HG02970 (cell line): ENCODE results near the gene KCNQ5.
"Not testable (repeated sequence)": the region's sequence is repeated elsewhere in the genome, so short reads cannot be mapped to it uniquely, and the experiment has no call there.

Experiments used
- ATAC-seq: cut with Tn5 transposase; IDR thresholded peaks from one replicate; pipeline ENCODE4 v1.9.1; 2021; ENCODE audit warnings: mild to moderate bottlenecking, moderate library complexity, moderate number of reproducible peaks; ENCODE audit not compliant: unreplicated experiment, low FRiP score

KCNQ5 gene

DNA sequence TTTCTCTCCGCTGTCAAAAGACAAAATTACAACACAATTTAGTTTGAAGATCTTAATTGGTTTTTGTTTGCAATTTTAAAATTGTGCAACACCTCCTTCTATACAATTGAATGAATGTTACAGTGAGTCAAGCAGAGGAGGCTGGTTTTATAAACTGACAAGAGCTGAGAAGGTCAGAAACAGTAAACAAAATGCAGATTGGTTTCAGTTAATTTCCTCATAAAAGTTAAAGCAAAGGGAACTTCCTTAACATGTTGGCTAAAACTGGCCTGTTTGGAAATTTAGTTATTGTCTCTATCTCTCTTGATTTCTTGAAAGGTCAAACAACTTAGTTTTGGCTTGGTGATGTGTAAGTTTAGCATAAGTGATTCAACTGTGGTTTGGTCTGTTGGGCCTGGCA lies 581.2 kb downstream of the KCNQ5 start:
- ATAC-seq = no peak

DNA sequence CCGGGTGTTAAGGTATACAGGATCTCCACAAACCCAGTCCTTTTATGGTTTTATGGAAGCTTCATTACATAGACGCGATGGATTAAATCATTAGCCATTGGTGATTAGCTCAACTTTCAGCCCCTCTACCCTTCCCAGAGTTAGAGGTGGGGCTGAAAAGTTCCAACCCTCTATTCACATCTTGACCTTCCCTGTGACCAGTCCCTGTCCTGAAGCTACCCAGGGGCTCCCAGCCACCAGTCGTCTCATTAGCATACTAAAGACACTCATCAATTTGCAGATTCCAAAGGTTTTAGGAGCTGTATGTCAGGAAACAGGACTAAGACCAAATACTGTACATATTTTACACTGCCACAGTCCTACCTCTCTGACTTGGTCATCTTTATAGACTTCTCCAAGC lies 582.4 kb downstream of the KCNQ5 start:
- ATAC-seq = no peak

DNA sequence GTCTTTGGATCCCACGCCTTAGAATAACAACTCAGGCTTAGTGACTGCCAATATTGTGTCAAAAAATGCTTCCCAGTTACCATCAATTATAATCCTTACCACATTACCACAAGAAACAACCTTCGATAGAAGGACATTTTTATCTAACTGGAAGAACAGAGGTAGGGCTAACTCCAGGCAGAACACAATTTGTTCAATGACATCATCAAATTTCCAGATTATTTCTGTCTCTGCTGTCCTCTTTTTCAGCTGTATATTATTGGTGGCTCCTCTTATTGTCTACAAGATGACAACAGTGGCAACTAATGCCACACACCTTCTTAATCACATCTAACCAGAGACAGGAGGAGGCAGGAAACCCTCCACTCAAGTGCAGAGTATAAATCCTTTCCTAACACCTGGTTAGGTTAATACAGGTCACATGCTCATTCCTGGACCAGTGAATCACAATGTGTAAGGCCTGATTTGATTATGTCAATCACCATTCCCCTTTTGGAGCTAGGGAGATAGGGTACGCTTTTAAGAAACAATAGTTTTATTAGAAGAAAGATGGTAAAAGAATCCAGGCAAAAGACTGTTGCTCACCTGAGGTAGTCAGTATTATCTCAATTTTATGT lies 585.5 kb downstream of the KCNQ5 start:
- ATAC-seq = no peak

DNA sequence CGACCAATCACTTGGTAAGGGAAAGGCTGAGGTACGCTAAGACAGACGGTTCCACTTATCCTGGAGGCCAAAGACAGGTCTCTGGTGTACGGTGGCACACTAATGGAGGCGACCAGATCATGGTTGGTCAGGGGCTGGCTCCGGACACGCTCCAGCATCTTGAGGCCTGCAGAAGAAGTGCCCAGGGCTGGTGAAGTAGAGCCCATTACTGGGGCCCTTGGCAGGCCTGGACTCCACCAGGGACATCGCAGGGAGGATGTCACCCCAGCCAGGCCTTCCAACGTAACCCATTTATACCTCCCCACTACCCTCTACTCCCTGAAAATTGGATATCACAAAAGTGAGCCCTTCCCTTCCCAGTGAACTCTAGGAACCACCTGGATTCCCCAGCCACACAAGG lies 587.3 kb downstream of the KCNQ5 start:
- ATAC-seq = no peak

DNA sequence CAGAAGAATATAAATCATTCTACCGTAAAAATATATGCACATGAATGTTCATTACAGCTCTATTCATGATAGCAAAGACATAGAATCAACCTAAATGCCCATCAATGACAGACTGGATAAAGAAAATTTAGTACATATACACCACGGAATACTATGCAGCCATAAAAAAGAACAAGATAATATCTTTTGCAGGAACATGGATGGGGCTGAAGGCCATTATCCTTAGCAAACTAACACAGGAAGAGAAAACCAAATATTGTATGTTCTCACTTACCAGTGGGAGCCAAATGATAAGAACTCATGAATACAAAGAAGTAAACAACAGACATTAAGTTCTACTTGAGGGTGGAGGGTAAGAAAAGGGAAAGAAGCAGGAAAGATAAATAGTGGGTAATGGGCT lies 595.0 kb downstream of the KCNQ5 start:
- ATAC-seq = no peak

DNA sequence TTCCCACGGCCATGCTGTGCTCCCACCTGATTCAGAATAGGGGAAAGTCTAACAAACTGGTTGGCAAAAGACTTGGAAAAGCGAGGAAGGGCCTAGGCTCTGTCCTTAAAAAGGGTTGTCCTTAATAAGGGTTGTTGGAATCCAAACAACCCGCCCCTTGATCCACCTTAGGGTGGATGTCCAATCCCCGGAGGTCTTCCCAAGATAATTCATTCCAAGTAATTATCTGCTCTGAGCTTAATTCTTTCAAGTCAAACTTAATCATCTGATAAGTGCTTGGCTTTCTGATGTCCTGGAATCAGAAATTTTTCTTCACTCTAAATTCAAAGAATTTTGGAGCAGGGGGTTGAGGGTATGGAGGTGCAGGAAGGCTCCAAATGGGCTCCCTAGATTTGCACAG lies 603.5 kb downstream of the KCNQ5 start, which contains the start of gene KHDC1L:
Gene KHDC1L (minus strand): TSS at position 101 of the 400 bp plus-strand sequence. CDS start 88 bp downstream, at position 13.
- ATAC-seq = no peak

DNA sequence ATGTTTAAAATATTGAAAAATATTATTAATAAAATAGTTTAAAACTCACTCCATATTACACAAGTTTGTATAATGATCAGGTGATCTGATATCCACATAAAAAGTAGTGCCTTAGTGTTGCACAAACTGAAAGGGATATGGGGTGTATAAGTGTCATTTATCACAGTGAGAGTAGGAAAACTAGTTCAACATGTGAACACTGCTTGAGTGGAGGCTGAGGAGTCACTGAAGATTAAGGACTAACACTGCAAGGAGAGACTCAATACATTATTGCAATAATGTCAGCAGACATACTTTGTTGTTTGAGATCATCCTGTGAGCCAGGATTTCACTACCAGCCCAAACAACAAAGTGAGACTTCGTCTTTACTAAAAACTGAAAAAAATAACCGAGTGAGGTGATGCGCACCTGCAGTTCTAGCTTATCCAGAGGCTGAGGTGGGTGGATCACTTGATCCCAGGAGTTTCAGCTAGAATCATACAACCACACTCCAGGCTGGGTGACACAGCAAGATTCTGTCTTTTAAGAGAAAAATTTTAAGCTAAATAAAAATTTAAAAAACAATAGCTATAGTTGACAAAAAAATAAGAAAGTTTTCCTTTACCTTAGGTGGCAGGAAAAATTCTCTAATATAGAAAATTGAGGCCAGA lies 605.9 kb downstream of the KCNQ5 start:
- ATAC-seq = no peak

DNA sequence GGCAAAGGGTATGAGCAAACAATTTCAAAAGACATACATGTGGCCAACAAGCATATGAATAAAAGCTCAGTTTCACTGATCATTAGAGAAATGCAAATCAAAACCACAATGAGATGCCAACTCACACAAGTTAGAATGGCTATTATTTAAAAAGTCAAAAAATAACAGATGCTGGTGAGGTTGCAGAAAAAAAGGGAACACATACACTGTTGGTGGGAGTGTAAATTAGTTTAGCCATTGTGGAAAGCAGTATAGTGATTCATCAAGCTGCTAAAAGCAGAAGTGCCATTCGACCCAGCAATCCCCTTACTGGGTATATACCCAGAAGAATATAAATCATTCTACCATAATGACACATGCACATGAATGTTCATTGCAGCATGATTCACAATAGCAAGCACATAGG lies 610.1 kb downstream of the KCNQ5 start:
- no peak for ATAC-seq

DNA sequence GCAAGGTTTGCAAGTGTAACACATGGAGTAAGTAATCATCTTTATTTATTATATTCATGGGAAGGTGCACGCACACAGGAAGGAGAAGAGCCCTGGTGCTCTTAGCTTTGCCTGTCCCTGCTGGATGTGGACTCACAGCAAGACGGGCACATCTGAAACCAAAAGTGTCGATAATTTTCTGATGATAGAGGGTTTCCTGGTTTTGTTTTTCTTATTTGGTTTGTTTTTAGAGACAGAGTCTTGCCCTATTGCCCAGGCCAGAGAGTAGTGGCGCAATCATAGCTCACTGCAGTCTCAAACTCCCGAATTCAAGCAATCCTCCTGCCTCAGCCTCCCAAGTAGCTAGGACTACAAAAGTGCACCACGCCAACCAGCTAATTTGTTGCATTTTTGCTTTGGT lies 611.2 kb downstream of the KCNQ5 start:
- ATAC-seq = no peak

DNA sequence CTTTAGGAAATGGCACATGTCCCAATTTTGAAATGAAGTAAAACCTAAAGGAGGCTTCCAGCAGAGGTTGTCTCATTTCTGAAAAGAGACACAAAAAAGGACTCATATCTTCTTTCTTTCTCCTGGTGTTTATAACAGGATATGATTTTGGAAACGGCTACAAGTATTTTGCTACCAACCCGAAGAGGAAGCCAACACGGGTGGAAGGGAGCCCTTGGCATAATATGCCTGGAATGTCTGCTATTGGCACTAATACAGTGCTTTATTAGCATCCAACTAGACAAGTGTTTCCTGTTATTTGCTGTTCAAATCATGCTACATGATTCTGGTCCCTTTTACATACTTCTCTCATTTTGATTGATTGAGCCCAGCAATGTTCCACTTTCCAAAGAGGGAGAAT lies 612.1 kb downstream of the KCNQ5 start:
- ATAC-seq = not testable (repeated sequence)

DNA sequence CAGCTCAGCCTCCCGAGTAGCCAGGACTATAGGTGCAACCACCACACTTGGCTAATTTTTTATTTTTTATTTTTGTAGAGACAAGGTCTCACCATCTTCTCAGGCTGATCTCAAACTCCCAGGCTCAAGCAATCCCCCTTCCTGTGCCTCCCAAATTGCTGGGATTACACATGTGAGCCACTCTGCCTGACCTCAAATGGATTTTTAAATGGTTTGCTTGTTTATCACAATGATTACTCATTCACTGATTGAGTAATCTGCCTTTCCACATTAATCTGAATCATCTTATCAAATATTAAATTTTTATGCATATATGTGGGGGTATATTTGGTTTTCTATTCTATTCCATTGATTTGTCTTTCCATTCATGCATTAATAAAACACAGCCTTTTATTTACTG lies 612.9 kb downstream of the KCNQ5 start:
- no peak for ATAC-seq

DNA sequence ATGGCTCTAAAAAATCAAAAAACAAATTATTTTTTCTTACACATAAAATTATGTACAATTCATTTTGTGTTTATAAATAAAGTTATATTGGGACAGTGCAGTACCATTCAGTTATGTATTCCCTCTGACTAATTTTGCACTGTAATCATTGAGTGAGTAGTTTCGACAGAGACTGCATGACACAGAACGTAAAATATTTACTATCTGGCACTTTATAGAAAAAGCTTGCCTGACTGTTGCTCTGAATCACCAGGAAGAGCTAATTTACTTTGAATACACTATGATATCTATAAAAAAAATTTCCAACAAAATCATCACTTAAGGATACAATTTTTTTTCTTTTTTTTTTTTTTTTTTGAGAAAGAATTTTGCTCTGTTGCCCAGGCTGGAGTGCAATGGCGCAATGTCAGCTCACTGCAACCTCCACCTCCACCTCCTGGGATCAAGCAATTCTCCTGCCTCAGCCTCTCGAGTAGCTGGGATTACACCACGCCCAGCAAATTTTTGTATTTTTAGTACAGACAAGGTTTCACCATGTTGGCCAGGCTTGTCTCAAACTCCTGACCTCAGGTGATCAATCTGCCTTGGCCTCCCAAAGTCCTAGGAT lies 614.4 kb downstream of the KCNQ5 start:
- ATAC-seq = no peak

DNA sequence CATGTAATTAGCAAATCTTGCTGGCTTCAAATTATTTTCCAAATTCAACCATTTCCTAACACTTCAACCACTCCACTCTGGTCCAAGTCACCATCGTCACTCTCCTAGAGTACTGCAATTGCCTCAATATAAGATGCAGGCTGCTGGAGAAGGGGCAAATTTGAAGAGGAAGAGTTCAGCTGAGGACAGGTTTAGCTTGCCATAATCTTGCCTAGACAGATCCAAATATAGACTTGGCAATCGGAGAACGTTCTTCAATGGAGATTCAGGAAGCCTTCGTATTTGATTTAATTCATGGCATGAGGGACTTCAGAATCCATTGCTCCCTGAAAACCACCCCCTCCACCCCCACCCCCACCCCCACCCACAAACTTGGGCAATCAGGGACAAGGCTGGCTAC lies 618.9 kb downstream of the KCNQ5 start:
- ATAC-seq = no peak

DNA sequence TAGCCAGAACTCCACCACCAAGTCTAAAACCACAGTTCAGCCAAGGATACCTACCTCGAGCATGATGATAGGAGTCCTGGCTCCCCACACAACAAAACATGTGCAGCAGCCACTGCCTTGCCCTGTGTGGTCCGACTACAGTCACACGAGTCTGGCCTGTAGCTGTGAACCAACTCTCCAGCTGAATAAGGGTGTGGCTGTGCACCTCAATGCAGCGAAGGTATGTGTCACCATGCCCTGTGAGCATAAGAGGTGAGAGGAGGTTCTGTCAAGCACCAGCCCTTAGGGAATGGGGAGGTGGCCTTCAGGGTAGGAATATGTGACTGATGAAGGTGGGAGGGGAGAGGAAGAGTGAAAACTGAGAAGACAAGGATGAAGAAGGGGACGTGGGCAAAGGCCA lies 620.1 kb downstream of the KCNQ5 start:
- no peak for ATAC-seq
